ENCODE data around the gene PRKAG2.
"Not testable (repeated sequence)": the region's sequence is repeated elsewhere in the genome, so short reads cannot be mapped to it uniquely, and the experiment has no call there.

PRKAG2 gene

DNA sequence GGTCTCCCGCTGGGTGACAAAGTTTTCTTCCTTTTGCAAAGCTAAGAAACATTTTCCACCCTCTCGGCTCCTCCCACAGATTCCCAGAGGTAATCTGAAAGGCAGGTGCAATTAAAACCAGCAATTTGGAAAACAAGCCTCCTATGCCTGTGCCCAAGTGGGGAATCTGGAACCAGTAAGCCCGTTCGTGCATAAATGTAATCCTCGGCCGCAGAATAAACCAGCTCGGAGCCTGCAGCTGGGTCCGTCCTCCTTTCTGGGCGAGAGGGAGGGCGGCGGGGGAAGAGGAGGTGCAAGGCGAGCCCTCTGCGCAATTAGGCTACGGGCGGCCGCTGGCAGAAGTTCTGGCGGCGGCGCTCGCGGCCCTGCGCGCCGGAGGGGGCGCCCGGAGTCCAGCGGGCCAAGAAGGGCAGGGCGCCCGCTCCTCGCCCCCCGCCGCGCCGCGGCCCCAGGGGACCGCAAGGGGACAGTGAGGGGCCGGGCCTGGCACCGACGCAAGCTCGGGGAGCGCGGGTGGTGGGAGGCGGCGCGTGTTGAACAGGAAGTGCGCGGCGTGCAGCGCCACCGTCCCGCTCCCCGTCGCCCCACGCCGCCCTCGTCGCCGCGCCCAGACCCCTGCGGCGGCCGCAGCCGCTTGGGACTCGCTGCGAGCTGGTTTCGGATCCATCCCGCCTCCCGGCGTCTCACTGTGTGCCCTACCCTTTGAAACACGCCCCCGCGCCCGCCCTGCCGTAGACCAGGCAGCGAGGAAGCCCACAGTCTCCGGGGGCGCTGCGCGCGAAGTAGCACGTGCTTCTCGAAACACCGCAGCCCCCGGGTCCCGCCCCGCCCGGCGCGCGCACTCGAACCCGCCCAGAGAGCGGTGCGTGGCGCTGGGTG is at the start of gene PRKAG2:
Gene PRKAG2, minus strand, starts transcription at position 217 of the 879 bp plus-strand sequence. CDS start 495 bp downstream, outside the sequence.
- DNase-seq = peak; percentile 67

DNA sequence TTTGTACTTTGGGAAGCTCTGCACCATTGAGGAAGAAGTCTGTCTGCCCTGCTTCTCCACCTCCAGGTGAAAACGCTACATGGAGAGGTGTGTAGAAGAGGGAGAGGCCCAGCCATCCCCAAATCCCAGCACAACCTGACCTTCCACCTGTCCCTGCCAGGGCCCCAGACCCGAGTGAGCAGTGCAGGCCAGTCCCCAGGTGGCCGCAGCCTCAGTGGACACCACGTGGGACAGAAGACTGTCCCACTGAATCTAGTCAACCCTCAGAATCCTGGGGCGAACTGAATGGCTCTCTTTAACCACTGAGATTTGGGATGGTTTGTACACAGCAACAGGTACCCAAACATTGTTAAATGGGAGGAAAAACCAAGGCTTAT is 49.4 kb upstream of the PRKAG2 start:
- no peak for DNase-seq

DNA sequence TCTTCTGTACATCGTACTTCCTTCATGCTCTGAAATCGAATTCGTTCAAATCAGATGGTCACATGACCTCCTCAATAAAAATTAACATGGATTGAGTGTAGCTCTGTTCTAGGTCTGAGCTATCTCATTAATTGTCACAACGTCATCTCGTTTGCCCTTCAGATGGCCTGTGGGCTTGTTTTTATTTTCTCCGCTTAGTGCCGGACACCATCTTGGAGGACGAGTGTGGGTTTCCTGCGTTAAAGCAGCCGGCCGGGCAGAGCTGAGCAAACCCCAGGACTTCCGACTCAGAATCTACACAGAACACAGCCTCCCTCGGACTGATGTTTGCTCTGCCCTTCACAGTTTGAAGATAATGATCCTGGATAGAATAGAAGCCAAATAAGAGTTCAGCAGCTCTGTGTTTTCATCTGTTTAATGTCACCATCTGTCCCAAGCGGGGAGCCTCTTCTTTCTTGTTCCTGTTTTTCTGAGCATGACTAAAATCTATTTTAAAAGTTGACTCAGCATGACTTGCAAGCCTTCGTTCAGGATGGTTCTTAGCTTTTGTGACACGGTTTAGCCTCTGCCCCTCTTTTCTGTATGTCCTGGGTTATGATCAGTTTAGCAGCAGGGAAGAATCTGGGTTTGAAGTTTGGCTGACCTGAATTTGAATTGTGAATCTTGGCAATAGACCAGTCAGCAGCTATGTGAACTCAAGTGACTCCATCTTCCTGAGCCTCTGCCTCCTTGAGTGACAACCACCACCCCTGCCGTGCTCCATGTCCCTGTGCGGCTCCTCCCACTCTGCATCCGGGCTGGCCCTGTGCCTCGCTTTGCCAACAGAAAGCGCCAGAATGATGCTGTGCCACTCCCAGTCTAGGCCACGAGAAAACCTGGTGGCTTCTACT is 48.8 kb upstream of the PRKAG2 start:
- no peak for DNase-seq

DNA sequence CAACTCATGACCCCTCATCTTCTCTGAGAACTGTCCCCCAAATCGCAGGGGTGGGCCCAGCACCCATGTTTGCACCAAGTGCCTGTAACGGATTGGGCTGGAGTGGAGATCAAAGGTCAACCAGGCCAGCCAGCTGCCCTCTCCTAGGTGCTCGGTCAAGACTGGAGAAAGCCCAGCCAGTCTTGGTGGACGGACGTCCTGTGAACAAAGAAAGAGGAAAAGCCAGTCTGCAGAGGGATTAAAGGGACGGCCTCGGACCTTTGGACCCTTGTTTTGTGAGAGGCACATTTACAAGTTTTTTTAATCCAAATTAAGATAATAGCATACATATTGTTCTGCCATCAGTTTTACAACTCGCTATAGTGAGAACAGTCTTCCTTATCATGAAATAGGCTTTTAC is 47.6 kb upstream of the PRKAG2 start:
- DNase-seq = no peak

DNA sequence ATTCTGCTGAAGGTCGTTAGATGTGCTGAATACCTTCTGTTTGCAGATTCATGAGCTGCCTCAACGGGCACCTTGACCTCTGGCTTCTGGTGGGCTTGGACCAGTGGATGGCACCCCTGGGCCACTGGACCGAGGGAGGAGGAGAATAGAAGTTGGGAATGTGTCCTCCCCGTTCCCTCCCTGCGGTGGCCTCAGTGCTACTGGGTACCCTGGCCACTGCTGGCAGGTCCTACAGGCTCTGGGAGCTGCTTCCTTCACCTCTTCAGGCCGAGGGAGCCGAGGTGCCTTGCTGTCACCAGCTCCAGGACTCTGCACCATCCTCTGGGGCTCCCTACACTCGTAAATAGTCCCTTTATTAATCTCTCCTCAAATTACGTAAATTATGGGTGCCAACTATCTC is 47.1 kb upstream of the PRKAG2 start:
- no peak for DNase-seq

DNA sequence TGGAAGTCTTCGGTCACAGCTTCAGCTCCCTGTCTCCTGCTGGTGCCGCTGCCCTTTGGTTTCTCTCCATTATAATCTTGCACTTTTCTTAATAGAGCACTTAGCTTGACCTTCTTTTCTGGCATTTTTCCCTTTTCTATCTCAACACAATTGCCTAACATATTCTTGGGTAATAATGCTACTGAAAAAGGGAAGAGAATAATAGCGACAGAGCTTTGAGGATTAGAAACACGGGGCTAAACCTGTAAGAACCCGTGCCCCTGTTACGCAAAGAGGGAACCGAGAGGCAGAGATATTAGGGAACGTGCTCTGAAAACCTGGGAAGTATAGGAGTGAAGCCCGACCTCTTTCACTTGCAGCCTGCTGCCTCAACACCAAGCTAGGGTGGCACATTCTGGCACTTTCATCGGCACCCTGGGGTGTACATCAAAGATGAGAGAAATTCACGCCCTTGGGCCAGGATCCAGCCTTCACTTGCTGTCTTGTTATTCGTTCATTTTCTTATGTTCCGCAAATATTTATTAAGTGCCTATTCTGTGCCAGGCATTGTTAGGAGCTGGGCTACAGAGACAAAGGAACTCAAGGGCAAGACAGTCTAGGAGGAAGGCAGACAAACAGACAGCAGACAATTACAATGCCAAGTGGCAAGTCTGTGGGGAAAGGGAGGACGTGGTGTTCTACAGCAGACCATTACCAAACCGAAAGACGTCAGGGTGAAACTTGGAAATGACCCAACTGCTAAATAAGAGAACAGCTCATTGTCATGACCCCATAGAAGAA is 46.4 kb upstream of the PRKAG2 start:
- DNase-seq = no peak

DNA sequence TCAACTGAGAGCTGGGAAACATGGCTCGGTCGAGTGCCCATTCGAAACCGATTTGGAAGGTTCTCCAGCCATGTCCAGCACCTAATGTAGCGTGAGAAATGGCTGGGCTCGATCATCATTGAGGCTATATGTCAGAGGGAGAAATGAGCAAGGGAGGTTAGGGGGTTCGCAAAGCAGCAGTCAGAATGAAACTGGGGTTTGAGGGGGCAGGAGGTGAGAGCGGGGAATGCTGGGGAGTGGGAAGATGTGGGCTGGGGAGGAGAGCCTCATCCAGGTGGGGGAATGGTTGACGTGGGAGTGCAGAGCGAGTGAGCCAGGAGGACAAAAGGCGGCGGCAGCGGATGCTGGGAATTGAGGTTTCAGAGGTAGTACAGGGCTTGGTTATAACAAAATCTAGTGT is 44.5 kb upstream of the PRKAG2 start:
- no peak for DNase-seq

DNA sequence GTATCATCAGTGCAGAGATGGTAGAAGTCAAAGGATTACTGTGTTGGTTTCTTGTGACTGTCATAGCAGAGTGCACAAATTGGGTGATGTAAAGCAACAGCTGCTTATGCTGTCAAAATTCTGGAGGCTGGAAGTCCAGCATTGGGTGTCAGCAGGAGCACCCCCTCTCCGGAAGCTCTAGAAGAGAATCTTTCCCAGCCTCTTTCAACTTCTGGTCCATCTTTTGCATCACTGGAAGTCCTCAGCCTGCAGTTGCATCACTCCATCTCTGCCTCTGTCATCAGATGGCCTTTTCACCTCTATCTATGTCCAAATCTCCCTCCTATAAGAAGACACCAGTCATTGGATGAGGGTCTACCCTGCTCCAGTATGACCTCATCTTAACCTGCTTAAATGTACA is 43.6 kb upstream of the PRKAG2 start:
- no peak for DNase-seq

DNA sequence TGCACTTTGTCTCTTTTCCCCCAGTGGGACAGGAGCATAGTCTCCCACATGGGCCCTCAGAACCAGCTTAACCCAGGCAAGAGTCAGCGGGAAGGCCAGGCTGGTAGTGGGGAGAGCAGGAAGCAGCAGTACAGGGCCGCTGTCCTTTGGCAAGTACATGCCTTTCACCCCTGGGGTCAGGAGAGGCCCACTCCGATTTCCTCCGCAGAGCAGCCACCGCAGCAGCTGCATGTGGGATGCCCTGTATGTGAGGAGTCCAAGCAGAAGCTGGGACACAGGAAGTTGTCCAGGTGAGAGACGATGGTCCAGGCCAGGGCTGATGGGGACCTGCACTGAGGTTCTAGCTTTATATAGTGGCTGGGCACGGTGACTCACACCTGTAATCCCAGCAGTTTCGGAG is 42.7 kb upstream of the PRKAG2 start:
- no peak for DNase-seq

DNA sequence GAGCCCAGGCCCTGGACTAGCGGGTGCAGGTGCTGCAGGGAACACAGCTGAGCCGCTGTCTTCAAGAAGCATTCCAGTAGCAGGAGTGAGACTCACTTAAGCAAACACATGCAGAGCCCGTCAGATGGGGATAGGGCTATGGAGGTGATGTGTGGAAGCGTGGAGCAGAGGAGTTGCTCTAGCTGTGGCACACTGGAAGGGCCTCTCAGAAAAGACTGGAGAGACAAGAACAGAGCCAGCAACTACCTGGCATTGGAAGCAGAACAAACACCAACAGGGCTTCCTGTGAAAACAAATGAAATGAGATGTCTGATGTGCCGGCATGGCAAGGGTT is 41.6 kb upstream of the PRKAG2 start:
- DNase-seq = no peak

DNA sequence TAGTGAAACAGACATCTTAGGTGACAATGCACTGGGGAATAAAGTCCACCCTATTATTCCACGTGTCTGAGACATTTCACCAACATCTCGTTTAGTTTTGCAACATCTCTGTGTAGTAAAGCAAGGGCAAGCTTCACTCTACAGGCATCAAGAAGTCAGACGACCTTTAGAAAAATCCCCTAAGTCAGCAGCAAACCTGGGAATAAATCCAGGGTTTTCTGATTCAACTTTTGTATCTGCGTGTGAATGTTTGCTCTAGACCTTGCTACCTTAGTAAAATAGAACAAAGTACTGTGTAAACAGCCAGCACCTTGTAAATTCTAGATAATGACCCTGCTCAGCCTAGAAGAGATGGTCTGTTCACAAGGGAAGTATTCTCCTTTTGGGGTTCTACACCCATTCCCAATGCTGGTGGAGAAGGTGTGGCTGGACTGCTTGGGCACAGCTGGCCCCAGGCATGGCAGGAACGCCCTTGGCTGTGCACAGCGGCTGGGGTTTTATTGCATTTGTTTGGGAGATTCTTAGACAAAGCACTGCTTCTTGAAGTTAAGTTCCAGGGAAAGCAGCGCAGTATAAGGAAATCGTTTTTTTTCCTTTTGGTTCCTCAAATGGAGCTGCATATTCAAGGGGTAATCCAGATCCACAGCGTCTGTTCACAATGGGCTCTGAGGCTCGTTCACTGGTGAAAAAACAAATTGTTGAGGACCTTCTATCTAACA is 41.0 kb upstream of the PRKAG2 start:
- DNase-seq = no peak

DNA sequence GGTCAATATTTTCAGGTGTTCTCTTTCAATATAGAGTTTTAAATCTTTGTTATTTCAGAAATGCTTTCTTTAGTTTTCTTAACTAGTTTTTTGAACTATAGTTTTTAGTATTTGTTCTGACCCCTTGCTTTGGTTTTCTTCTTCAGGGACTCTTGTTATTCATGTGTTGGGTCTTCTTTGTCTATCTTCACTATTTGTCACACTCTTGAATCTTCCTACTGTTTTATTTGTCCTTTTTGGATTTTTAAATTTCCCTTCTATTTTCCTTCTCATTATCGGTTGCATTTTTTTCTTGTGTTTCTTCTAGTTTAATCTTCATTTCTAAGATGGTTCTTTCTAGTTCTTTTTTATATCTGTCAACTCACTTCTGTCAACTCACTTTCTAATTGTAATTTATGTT is 37.1 kb upstream of the PRKAG2 start:
- DNase-seq = no peak

DNA sequence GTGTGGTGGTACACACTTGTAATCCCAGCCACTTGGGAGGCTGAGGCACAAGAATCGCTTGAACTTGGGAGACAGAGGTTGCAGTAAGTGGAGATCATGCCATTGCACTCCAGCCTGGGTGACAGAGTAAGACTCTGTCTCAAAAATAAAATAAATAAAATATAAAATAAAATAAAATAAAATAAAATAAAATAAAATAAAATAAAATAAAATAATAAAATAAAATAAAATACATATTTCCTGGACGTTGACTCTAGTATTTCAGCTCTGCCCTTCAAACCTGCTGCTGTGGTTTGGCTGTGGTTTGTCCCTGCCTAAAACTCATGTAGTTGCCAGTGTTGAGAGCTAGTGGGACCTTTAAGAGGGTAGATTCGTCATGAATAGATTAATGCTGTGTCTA is 33.7 kb upstream of the PRKAG2 start:
- not testable (repeated sequence) for DNase-seq

DNA sequence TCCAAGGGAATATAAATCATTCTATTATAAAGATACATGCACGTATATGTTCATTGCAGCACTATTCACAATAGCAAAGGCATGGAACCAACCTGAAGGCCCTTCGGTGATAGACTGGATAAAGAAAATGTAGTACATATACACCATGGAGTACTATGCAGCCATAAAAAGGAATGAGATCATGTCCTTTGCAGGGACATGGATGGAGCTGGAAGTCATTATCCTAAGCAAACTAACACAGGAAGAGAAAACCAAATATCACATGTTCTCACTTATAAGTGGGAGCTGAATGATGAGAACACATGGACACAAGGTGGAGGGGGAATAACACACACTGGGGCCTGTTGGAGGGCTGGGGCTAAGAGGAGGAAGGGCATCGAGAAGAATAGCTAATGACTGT is 30.2 kb upstream of the PRKAG2 start:
- not testable (repeated sequence) for DNase-seq

DNA sequence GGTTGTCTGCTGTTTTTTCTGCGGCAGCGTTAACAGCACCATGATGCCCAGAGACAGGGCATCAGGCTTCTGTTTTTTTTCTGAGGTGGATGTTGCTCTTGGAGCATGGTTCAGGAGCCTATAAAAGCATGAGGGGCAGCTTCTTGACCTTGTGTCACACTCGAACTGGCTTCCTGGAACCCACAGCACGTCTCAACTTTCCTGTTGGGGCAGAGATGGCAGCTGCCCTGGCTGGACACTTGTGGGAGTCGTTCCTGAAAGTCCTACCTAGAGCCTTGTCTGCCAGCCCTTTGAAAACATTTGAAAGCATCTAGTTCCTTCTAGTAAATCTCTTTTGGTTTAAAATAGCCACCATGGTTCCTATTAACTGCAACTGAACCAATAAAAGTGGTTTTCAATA is 28.9 kb upstream of the PRKAG2 start:
- no peak for DNase-seq

DNA sequence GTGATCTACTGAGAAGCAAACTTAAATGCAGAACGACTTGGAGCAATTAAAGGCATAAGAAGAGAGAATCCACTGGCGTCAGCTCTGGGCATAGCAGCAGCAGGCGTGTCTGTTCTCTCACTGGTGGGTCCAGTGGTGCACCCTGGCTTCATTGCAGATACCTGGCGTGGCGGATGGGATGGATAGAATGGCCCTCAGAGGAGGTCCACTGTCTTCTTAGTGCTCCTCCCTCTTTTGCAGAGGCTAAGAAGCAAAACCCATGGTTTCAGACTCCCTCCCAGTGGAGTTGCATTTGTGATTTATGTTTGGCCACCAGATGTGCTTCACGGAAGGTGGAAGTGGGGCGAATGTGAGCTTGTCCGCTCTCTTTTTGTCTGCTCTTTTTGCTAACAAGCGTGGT is 28.4 kb upstream of the PRKAG2 start:
- DNase-seq = no peak

DNA sequence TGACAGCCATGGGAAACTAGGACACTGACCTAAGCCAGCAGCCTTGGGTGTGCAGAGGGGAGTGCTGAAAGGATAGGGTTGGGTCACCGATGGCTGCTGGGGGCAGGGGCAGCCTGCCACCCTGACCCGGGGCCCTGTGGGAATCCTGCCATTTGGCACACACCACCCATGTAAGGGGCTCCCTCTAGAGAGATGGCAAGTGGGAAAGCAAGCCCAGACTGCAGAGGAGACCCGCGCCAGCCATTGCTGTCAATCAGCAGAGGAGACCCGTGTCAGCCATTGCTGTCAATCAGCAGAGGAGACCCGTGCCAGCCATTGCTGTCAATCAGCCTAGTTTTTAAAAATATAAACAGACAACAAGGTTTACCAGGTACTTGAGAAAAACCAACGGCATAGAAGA is 27.4 kb upstream of the PRKAG2 start:
- no peak for DNase-seq

DNA sequence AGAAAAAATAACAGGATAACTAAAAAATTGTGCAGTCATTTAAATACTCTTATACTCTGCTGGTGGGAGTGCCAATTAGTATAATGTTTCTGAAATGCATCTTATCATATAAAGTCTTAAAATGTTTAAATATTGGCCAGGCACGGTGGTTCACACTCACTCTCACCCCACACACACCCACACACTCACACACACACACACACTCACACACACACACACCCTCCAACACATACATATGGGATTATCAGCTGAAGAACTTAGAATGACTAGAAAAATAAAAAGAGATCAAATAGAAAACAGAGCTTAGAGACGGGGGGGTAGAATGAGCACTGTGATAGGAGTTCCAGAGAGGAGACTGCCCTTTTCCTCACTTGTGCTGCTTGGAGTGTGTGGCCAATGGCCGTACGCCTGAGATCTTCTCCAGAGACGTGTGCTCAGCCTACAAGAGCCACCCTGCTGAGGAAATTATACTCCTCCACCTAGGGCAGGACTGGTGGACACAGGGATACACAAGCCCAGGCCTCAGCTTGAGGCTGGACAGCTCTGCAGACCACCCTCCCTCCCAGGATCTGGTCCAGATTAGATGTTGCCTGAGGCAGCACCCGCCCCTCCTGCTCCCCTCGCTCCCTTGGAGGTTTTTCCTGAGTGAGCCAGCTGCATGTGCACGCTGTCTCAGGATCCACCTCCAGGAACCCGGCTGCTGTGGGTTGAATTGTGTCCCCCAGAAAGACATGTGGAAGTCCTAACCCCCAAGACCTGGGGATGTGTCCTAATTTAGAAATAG is 26.5 kb upstream of the PRKAG2 start:
- DNase-seq = no peak

DNA sequence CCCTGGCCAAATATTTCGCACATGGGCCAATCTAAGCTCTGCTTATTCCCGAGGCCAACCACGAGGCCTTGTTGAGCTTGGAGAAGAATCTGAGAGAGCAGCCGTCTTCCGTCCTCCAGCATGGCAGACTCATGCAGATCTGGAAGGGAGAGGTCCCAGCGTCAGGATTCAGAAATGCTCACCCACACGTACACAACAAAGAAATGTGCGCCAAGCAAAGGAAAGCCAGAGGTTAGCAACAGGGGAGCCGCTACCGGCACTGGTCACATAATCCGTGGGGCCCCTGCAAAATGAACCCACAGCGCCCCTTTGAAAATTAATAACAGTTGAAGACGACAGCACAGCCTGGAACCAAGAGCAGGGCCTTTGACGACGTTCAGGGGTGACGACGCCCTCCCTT is 25.4 kb upstream of the PRKAG2 start:
- no peak for DNase-seq

DNA sequence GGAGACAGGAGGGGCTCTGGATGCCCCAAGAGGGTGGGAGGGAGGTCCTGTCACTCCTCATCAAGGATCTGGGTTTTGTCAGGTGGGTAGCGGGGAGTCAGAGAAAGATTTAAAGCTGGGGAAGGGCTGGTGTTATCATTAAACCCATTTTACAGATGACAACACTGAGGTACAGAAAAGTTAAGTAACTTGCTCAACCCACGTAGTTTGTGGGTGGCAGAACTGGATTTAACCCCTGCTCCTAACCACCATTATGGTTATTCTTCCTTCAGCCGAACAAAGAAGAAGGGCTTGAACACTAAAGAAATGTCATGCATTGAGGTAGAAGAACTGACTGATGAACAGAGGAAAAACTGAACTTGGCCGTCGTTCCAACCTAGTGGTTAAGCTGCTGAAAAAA is 24.9 kb upstream of the PRKAG2 start:
- DNase-seq = no peak

DNA sequence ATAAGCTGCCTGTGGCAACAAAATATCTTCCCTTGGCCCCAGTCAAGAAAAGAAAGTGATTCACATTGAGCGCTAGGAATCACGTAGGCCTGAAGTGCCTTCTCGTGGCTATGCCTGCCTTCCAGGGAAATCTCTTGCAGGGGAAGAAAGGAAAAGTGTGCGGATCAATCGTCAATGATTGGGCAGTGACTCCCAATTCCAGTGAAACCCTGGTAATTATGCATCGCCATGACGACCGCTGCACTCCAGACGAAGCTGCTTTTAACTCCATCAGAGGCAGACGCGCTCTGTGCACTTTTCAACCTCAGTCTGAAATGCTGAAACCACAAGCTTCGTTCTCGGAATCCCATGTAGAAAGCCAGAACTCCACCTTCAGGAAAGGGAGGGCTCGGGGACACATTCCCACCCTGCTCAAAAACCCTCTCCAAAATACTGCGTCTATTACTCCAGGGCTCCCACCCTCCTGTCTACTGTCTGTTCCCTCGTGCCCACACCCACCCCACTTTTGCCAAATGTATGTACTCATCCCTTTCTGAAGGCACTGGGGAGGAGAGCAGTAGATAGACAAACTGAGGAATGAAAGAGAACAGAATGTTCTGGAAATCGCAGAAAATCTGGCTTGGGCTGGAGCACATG is 24.2 kb upstream of the PRKAG2 start:
- DNase-seq = peak; percentile 54
